Type B pancreatic cell (in vitro differentiated cells): ENCODE results near the gene FFAR1. TPM values are rescaled to one million over a fixed set of nuclear protein-coding genes. Genes with fewer than 3 reads are reported as not detected.
A peak's percentile ranks its signal among the peaks of the same experiment; 100 is the strongest.
"Not testable (repeated sequence)": the region's sequence is repeated elsewhere in the genome, so short reads cannot be mapped to it uniquely, and the experiment has no call there.

Source experiments
- DNase-seq: peaks from one replicate; pipeline ENCODE4 v3.0.0; 2021; ENCODE audit warnings: mixed read lengths; ENCODE audit not compliant: unreplicated experiment; ENCODE audit errors: extremely low spot score
- H3K27ac Mint-ChIP-seq: 2 replicates; pipeline ENCODE4 v1.8.0; 2021; ENCODE audit warnings: mild to moderate bottlenecking, mixed read lengths
- H3K27me3 Mint-ChIP-seq: 2 replicates; pipeline ENCODE4 v1.8.0; 2021; ENCODE audit warnings: mixed read lengths
- H3K36me3 Mint-ChIP-seq: 2 replicates; pipeline ENCODE4 v1.8.0; 2021; ENCODE audit warnings: mixed read lengths
- H3K4me1 Mint-ChIP-seq: one replicate; pipeline ENCODE4 v1.8.0; 2021; ENCODE audit warnings: mixed read lengths; ENCODE audit not compliant: unreplicated experiment
- H3K4me3 Mint-ChIP-seq: 2 replicates; pipeline ENCODE4 v1.8.0; 2021; ENCODE audit warnings: mild to moderate bottlenecking, mixed read lengths
- H3K9me3 Mint-ChIP-seq: 2 replicates; pipeline ENCODE4 v1.8.0; 2021; ENCODE audit warnings: mixed read lengths
- total RNA-seq: library from RNA; stranded (reverse); gene quantifications from 2 replicates; pipeline ENCODE4 v1.2.1, GENCODE V29; 2021; ENCODE audit warnings: low replicate concordance
- TF ChIP-seq, protein P1 (sequence below): fragments of 200-600 bp; sonication (generic); conservative IDR thresholded peaks from 2 replicates; pipeline ENCODE4 v1.5.0; 2021; ENCODE audit warnings: antibody characterized with exemption, mild to moderate bottlenecking

The FFAR1 gene
- total RNA-seq, 1 donor from 2014 or later, result 2.1 TPM

DNA sequence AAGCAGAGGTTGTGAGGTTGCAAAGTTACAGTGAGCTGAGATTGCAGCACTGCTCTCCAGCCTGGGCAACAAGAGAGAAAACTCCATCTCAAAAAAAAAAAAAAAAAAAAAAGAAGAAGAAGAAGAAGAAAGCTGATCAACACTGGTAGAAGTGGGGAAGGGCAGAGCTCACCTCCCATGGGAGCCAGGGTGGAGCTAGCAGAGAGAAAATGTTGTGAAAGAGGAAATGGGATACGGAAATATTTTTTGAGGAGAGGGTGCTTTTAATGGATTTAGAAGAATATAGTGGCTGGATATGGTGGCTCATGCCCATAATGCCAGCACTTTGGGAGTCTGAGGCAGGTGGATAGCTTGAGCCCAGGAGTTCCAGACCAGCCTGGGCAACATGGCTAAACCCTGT is 30.0 kb downstream of the FFAR1 start:
- Mint-ChIP-seq H3K27me3 (peaks cover 38% of the 10 kb centered on the region), H3K4me1 (peaks cover 6% of the 10 kb centered on the region), H3K36me3 (no peaks in the 10 kb centered on the region), H3K4me3 (no peak overlapping the region), H3K27ac (no peak overlapping the region), H3K9me3 (peaks cover 4% of the 10 kb centered on the region)
- TF ChIP-seq, protein P1, sequence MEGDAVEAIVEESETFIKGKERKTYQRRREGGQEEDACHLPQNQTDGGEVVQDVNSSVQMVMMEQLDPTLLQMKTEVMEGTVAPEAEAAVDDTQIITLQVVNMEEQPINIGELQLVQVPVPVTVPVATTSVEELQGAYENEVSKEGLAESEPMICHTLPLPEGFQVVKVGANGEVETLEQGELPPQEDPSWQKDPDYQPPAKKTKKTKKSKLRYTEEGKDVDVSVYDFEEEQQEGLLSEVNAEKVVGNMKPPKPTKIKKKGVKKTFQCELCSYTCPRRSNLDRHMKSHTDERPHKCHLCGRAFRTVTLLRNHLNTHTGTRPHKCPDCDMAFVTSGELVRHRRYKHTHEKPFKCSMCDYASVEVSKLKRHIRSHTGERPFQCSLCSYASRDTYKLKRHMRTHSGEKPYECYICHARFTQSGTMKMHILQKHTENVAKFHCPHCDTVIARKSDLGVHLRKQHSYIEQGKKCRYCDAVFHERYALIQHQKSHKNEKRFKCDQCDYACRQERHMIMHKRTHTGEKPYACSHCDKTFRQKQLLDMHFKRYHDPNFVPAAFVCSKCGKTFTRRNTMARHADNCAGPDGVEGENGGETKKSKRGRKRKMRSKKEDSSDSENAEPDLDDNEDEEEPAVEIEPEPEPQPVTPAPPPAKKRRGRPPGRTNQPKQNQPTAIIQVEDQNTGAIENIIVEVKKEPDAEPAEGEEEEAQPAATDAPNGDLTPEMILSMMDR, result no peak
- no peak for DNase-seq

DNA sequence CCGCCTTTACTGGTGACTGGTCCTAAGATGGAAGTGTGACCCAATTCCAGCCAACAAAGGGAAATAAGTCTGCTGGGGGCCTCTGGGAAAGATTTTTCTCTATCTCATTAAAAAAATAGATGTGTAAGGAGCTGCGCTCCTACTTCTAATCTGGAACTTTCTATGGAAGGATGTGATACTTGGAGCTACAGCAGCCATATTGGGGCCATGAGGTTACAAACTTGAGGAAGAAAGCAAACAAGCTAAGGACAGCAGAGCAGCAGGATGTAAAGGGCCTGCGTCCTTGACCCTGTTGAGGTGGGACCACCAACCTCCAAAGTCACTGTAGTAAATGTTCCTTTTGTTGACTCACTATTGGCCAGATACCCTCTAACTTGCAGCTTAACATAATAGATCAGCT is 30.7 kb downstream of the FFAR1 start:
- no peak for DNase-seq
- no peaks in the 10 kb centered on the region for H3K36me3 Mint-ChIP-seq
- H3K27me3 Mint-ChIP-seq, result peaks cover 37% of the 10 kb centered on the region

DNA sequence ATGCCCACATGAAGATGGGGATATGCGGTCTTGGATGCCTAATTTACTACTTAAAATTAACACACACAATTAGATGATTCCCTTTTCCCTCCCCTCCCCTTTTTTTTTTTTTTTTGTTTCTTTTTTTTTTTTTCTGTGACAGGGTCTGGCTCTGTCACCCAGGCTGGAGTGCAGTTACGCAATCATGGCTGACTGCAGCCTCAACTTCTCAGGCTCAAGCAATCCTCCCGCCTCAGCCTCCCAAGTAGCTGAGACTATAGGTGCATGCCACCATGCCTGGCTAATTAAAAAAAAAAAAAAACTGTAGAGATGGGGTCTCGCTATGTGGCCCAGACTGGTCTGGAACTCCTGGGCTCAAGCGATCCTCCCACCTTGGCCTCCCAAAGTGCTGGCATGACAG is 31.8 kb downstream of the FFAR1 start:
- not testable (repeated sequence) for H3K27ac Mint-ChIP-seq, H3K36me3 Mint-ChIP-seq, H3K4me1 Mint-ChIP-seq, H3K4me3 Mint-ChIP-seq, H3K9me3 Mint-ChIP-seq
- DNase-seq, result peak; percentile 4
- H3K27me3 Mint-ChIP-seq, result peaks cover 27% of the 10 kb centered on the region

More for the DNA sequence above, 30.7 kb downstream of the FFAR1 start:
- Mint-ChIP-seq H3K27ac (no peak overlapping the region), H3K9me3 (peaks cover 4% of the 10 kb centered on the region), H3K4me1 (peaks cover 6% of the 10 kb centered on the region), H3K4me3 (no peak overlapping the region)
- TF ChIP-seq, protein P1, result no peak

DNA sequence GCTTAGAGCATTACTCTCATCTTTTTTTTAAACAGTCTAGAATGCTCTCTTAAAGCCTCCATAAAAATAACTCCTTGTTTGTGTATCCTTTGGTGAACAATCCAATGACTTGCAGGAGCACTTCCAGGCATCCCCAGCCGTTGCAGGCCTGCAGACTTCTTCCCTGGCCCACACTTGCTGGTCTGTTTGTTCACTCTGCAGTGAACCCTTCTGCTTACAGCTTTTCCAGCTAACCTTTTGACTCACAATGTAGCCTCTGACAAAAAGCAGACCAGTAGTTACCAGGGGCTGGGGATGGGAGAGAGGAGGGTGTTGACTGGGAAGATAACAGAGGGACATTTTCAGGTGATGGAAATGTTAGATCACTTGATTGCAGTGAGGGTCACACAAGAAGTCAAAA is 32.3 kb downstream of the FFAR1 start:
- no peak overlapping the region for H3K4me3 Mint-ChIP-seq
- peaks cover 6% of the 10 kb centered on the region for H3K4me1 Mint-ChIP-seq
- no peaks in the 10 kb centered on the region for H3K36me3 Mint-ChIP-seq
- DNase-seq, result peak; percentile 31
- H3K27ac Mint-ChIP-seq, result peak overlapping the region; percentile 79
- peaks cover 4% of the 10 kb centered on the region for H3K9me3 Mint-ChIP-seq
- TF ChIP-seq, protein P1, result no peak
- H3K27me3 Mint-ChIP-seq, result peaks cover 23% of the 10 kb centered on the region

DNA sequence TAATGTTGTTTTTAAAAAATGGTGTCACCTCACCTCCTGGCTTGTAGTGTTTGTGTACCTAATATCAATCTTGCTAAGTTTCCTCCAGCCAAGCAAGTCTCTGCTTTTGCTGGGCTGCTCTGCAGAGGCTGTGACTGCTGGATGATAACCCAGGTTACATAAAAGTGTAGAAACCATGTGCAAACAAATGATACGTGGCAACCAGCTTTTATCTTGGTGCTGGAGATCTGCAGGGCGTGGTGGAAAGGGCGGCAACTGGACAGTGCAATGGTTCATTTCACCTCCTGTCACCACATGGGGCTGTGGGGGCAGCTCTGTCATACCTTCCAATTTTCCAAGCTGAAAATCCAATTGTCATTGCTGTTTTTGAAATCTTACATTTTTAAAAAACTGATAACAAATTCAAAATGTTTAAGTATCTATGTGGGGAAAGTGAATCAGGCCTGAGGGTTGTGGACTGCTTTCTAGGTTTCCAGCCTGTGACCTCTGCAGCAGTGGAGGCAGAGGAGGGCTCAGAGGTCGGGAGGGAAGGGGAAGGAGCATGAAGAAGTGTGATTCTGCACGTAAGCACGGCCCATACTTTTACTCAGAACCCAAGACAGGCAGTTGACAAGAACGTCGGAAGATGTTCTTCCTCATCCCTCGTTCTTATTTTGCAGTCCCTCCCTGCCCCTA is 32.9 kb downstream of the FFAR1 start:
- Mint-ChIP-seq H3K4me1 (peaks cover 6% of the 10 kb centered on the region), H3K27me3 (peaks cover 21% of the 10 kb centered on the region), H3K27ac (peak overlapping the region; percentile 79), H3K36me3 (no peaks in the 10 kb centered on the region), H3K9me3 (peaks cover 4% of the 10 kb centered on the region), H3K4me3 (peak overlapping the region; percentile 37)
- DNase-seq, result peak; percentile 40
- TF ChIP-seq, protein P1, result no peak

DNA sequence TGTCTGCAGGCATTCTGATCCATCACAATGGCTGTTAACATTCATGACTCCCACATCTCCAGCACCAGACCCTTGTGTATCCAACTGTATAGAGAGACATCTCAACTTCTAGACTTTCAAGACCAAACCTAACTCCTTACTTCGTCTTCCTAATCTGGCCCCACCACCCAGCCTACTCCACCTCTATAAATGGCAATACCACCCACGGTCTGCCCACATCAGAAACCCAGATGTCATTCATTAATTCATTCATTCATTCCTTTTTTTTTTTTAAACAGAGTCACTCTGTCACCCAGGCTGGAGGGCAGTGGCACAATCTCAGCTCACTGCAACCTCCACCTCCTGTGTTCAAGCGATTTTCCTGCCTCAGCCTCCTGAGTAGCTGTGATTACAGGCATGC is 33.6 kb downstream of the FFAR1 start:
- peaks cover 18% of the 10 kb centered on the region for H3K27me3 Mint-ChIP-seq
- H3K9me3 Mint-ChIP-seq, result peaks cover 4% of the 10 kb centered on the region
- DNase-seq, result no peak
- TF ChIP-seq, protein P1, result no peak
- H3K4me1 Mint-ChIP-seq, result peaks cover 6% of the 10 kb centered on the region
- no peaks in the 10 kb centered on the region for H3K36me3 Mint-ChIP-seq
- H3K4me3 Mint-ChIP-seq, result no peak overlapping the region
- no peak overlapping the region for H3K27ac Mint-ChIP-seq
